Mammary epithelial cell (primary cell): ENCODE results near the gene ANKRD28.

Source experiments
- CTCF ChIP-seq, 2 donors: IDR thresholded peaks in 1 of 2; conservative IDR thresholded peaks in 1 of 2; 2 replicates each; pipeline ENCODE4 v1.5.1; 2011 to 2012; ENCODE audit warnings: inconsistent platforms in 2 of 2, low read length in 2 of 2, mild to moderate bottlenecking in 2 of 2, control low read depth in 1 of 2, low read depth in 1 of 2; ENCODE audit not compliant: insufficient read depth in 1 of 2; ENCODE audit errors: extremely low read depth in 1 of 2
- EZH2 ChIP-seq: IDR thresholded peaks from 2 replicates; pipeline ENCODE4 v1.6.1; 2012; ENCODE audit warnings: low read length, inconsistent platforms, borderline replicate concordance

DNA sequence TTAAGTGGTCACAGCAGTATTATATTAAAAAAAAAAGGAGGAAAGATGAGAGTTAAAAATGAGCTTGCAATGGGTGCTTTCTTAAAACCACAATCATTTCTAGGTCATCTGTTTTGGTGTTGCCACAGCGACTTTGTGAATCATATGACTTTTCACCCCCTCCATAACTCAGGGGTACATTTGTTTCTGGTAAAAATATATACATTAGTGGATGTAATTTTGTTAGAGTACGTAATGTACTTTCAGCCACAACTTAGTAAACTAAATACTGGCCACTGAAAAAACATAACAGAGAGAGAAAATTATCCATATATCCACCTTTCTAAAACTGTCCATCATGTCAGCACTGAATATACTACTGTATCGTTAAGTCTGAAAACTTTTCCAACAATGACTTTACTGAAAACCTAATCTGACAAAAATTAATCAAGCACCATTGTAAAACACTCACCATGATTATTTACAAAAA lies 3.4 kb downstream of the ANKRD28 start:
- no peak for TF ChIP-seq CTCF (conservative IDR thresholded peaks at IDR 0.05 in 1 of 2, IDR thresholded peaks at IDR 0.05 in 1 of 2; ENCODE audit: extremely low read depth in 1 of 2, insufficient read depth in 1 of 2, low read depth in 1 of 2, low read length in 2 of 2)
- no peak for TF ChIP-seq EZH2
